DOHH2 (cell line): ENCODE measurements around the gene TRAFD1.

Experiments used
- CTCF ChIP-seq: fragments of 200-600 bp; sonication (generic); IDR thresholded peaks from one replicate; pipeline ENCODE4 v1.5.1; 2014; ENCODE audit warnings: antibody characterized with exemption, mild to moderate bottlenecking, low read depth, low read length; ENCODE audit not compliant: poor library complexity, severe bottlenecking
- EZH2phosphoT487 ChIP-seq: fragments of 200-600 bp; sonication (generic); IDR thresholded peaks from 2 replicates; pipeline ENCODE4 v1.6.1; 2017; ENCODE audit warnings: borderline replicate concordance, mild to moderate bottlenecking, antibody characterized with exemption, low read length, moderate library complexity, mixed read lengths

- no peak for TF ChIP-seq CTCF
- TF ChIP-seq EZH2phosphoT487, result no peak
These were observed 33.8 kb downstream of the TRAFD1 start for GRCh38 chr12:112159146-112159541.
